ENCODE data around the gene GMCL2. TPM values are rescaled to one million over a fixed set of nuclear protein-coding genes. Genes with fewer than 3 reads are reported as not detected.

GMCL2 gene
- total and polyA plus RNA-seq, 12 donors, result not detected

GRCh38 chr5:178165581-178165980 is 21.6 kb downstream of the GMCL2 start:
- WGBS, 4 donors, result 34 to 95% (median 44%) methylated on average over 4 to 38 of the region's 38 CpGs
- Histone ChIP-seq H3K4me3 (no peak overlapping the region), H3K9me3 (replicated peaks in 1 of 3) (no peaks in the 10 kb centered on the region), H3K36me3 (replicated peaks in 1 of 2) (no peaks in the 10 kb centered on the region), H3K27ac (no peak overlapping the region), H3K4me1 (replicated peaks in 1 of 2) (peaks cover 0 to 3% of the 10 kb centered on the region in 2 donors), H3K27me3 (peaks cover 23% of the 10 kb centered on the region)
- TF ChIP-seq POLR2A (IDR thresholded peaks at IDR 0.05) (no peak), CTCF (IDR thresholded peaks at IDR 0.05) (no peak)
- intact Hi-C loops (cut with DNase I), result loop anchor here (2.0 kb wide), 1 partner anchor 89 kb away; no protein-coding TSS in a partner anchor
- DNase-seq, result no peak

DNA sequence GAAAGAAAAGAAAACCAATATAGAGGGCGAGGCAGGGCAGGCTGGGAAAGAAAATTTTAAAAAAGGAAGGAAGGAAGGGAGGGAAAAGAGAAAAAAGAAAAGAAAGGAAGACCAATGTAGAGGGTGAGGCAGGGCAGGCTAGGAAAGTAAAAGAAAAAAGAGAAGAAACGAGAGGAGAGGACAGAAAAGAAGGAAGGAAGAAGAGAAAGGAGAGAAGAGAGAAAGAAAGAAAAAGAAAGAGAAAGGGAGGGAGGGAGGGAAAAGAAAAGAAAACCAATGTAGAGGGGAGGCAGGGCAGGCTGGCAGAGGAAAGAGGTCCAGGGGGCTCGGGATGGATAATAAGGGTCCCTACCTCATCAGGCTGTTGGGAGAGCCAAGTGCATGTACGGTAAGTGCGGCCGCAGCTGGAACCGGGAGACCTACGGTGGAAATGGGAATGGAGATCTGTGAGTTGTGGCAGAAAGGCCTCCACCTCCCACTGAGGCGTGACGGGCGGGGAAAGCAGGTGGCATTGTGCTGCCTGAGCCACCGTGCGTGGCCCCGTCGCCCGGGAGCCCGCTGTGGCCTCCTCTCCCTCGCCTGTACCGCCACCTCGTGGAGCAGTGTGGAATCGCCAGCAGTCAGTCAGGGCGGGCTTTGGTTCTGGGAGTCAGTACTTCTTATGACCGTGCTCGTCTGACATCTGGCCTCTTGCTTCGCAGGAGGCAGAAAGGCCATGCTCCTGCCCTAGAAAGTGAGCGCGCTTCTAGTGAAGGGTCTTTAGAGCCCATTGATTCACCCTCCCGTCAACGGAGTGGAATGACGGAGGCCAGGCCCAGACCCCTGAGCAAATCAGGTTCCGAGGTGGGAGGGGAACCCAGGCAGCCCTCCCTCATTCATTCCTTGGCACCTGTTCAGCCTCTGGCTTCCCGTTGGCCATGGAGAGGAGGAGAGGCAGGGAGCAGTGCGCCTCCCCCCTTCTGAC is 23.1 kb downstream of the GMCL2 start:
- peaks cover 0 to 3% of the 10 kb centered on the region in 2 donors for H3K4me1 ChIP-seq (replicated peaks in 1 of 2)
- H3K36me3 ChIP-seq (replicated peaks in 1 of 2), result no peaks in the 10 kb centered on the region
- WGBS, 4 donors, result 8 to 17% (median 12%) methylated on average over 16 to 33 of the region's 33 CpGs
- no peak overlapping the region for H3K4me3 ChIP-seq
- no peak overlapping the region for H3K27ac ChIP-seq
- H3K27me3 ChIP-seq, result peaks cover 23% of the 10 kb centered on the region
- TF ChIP-seq POLR2A (IDR thresholded peaks at IDR 0.05) (no peak), CTCF (IDR thresholded peaks at IDR 0.05) (peak; percentile 89 to 100 (median 96))
- H3K9me3 ChIP-seq (replicated peaks in 1 of 3), result no peaks in the 10 kb centered on the region
- intact Hi-C loops (cut with DNase I), result loop anchor here (2.0 kb wide), 1 partner anchor 87 kb away; no protein-coding TSS in a partner anchor
- DNase-seq, result peak; percentile 76 to 92 (median 84)

GRCh38 chr5:178162481-178162880 is 24.7 kb downstream of the GMCL2 start:
- Histone ChIP-seq H3K4me3 (no peak overlapping the region), H3K27me3 (peaks cover 23% of the 10 kb centered on the region), H3K36me3 (replicated peaks in 1 of 2) (no peaks in the 10 kb centered on the region), H3K27ac (no peak overlapping the region), H3K4me1 (replicated peaks in 1 of 2) (peaks cover 0 to 3% of the 10 kb centered on the region in 2 donors), H3K9me3 (replicated peaks in 1 of 3) (no peaks in the 10 kb centered on the region)
- WGBS, 4 donors, result 63 to 83% (median 75%) methylated on average over 9 of the region's 9 CpGs
- intact Hi-C loops (cut with DNase I), result no loop called here
- TF ChIP-seq CTCF (IDR thresholded peaks at IDR 0.05), result no peak
- no peak for TF ChIP-seq POLR2A (IDR thresholded peaks at IDR 0.05)
- no peak for DNase-seq

- intact Hi-C loops (cut with DNase I), result no loop called here
- 78 to 85% (median 81%) methylated on average over 5 of the region's 5 CpGs for WGBS, 4 donors
- H3K9me3 ChIP-seq (replicated peaks in 1 of 3), result no peaks in the 10 kb centered on the region
- no peak overlapping the region for H3K27ac ChIP-seq
- H3K27me3 ChIP-seq, result peaks cover 13% of the 10 kb centered on the region
- H3K36me3 ChIP-seq (replicated peaks in 1 of 2), result no peaks in the 10 kb centered on the region
- TF ChIP-seq CTCF (IDR thresholded peaks at IDR 0.05) (no peak), POLR2A (IDR thresholded peaks at IDR 0.05) (no peak)
- no peak for DNase-seq
- H3K4me3 ChIP-seq, result no peak overlapping the region
- peaks cover 0 to 3% of the 10 kb centered on the region in 2 donors for H3K4me1 ChIP-seq (replicated peaks in 1 of 2)
Observed at GRCh38 chr5:178160176-178160575, 27.0 kb downstream of the GMCL2 start.
